ENCODE results near the gene NUDT9.
"Not testable (repeated sequence)": the region's sequence is repeated elsewhere in the genome, so short reads cannot be mapped to it uniquely, and the experiment has no call there.

The NUDT9 gene

DNA sequence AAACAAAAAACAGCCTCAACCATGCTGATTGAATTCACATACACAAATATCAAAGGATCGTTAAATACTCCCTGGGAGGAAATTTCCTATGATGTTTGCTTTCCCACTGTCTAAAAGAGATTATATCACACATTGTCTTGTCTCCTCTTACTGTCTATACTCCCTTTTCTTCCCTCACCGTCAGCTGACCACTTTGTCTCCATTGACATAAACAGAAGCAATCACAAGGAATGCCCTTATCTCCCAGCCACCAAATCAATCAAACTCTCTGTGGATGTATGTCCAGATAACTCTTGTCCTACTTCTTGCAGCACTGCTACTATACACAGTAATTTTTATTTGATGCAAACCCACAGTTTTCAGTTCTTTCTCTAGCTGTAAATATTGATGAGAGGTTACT, 12.2 kb upstream of the NUDT9 start:
- no peak for DNase-seq

DNA sequence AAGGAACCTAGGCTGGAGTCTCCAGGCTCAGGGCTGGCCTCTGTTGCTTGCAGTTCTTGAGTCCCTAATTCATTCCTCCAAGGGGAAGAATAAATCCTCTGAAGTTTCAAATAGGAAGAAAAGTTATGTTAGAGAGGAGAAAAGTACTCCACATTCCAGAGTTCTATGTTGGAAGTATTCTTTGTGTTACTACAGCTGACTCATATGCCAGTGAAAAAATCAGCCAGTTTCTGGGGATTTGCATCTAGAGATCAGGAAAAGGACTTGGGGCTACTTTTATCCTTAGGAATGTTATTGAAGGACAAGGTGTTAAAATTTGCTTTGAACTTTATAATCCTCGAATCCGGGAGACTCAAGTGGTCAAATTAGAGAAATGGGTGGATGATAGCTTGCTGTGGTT, 11.7 kb upstream of the NUDT9 start:
- no peak for DNase-seq

DNA sequence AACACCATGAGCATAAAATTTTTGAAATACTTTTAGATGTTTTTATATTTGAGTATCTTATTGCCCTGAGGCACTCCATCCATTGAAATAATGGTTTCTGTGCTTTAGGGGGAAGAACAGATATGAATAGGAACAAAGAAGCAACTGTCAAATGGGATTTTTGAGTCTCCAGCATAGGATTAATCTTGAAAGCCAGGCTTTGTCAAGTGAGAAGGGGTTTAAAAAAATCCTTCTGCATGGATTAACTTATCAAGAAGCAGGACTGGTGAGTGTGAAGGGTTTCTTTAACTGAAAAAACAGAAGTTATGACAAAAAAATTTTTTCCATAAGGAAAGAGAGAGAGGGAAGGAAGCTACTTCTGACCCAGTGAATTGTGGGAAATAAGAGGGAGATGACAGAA, 7.6 kb upstream of the NUDT9 start:
- no peak for DNase-seq

DNA sequence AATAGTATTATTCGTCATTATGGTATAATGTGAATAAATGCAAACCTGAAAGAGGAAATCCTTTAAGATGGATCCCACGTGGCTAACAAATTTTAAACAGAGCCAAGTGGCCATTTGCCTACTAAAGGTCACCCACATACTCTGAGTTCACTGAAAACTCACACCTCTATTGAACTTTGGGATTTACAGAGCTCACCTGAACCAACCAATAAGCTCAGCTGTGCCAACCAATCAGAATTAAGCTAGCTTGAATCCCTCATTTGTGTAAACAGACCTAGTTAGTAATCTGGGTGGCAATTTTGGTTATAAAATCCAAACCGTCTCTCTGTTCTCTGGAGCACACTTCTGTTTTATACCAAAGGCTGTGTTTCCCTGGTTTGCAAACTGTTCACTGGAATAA, 5.4 kb upstream of the NUDT9 start:
- DNase-seq, result no peak

DNA sequence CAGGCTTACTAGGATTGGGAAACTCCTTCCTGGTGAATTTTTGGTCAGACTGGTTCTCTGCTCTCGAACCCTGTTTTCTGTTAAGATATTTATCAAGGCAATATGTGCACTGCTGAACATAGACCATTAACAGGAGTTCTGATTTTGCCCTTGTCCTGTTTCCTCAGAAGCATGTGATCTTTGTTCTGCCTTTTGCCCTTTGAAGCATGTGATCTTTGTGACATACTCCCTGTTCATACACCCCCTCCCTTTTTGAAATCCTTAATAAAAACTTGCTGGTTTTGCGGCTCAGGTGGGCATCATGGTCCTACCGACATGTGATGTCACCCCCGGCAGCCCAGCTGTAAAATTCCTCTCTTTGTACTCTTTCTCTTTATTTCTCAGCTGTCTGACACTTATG, 4.0 kb upstream of the NUDT9 start:
- not testable (repeated sequence) for DNase-seq

DNA sequence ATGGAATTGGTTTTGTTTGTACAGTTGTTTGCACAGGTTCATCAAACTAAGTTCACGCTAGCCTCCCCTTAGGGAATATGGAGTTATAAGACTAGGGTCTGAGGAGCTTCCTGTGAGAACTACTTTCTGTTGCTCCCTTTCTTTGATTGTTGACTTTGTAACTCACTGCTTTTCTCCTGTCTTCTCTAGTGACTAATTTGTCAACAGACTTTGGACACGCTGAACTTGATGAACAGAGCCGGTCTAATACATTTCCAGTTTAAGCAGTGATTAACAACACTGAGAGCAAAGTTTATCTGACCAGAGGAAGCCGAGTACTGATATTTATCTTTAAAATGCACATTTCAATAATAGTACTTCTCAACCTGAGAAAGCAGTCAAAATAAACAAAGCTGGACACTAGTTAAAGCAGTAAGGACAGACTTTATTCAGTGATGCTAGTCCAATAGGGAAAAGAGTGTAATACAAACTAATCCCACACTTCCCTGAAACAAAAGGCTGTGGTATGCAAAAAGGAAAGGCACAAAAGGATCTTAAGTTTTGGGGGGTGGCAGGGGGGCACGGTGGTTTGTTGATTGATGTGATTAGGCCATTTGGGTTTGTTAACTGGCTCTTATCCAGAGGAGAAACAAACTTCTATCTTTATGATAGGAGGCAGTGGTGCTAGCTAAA, 2.7 kb upstream of the NUDT9 start:
- DNase-seq, result no peak

DNA sequence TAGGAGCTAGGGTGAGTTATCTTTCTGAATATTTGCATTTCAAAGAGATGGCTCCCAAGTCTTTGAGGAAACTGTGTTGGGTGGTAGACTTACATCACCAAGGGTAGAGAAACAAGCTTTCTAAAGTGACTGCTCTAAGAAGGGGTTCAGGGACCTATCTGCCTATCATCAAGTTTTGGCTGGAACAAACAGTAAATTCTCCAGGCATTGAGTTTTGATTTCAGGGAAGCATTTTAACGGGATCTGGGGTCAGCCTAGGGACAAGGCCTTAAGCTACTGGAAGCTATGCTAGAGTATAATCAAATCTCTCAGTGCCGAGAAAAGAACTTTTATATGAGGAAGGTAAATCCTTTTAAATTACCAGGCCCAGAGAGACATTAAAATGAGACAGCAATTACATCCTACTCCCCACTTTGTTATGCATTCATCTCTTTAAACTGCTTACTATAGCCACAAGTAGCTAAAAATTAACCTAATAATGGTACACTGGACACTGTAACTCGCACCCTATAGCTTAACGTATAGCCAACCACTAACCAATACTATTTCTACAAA, 2.0 kb upstream of the NUDT9 start:
- DNase-seq, result no peak

DNA sequence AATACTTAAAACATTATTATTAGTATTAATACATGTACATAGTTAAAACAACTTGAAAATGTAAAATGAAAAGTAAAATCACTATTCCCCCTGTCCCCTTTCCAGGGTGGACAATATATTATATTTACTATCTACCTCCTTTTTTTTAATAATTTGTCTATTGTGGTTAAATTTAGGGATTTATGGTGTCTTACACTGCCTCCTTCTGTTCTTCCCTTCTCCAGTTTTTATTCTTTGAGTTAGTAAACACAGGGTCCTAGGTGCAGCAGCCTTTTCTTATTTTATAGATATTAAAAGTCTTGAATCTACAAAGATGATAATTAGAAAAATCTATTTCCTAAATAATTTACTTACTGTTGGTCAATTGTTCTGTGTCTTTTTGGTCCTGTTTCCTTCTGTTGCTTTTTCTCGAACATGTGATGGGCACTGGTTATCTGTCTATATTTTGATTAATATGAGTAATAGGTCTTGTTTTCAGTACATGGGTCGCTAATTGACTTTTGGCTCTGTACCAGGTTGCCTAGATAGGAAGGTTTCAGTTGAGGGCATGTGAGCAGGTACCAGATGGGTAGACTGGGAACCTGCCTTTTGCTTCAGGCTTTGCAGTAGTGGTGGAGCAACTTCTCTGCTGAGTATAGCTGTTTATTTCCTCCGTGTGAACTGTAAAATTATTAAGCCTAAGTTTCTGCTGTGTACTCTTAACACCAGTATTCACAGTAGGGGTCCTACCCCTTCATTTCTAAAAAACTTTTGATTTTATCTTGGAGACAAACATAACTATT, 1.1 kb downstream of the NUDT9 start:
- no peak for DNase-seq

DNA sequence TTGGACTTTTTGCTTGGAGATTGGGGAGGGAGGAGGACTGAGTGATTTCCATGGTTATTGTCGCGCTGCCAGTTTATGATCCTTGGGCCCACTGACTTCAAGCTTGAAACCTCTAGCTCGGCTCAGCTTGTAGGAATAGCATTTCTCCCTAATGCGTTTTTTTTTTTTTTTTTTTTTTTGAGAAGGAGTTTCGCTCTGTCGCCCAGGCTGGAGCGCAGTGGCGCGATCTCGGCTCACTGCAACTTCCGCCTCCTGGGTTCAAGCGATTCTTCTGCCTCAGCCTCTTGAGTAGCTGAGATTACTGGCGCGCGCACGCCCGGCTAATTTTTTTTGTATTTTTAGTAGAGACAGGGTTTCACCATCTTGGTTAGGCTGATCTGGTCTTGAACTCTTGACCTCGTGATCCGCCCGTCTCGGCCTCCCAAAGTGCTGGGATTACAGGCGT, 1.7 kb downstream of the NUDT9 start:
- DNase-seq, result not testable (repeated sequence)

DNA sequence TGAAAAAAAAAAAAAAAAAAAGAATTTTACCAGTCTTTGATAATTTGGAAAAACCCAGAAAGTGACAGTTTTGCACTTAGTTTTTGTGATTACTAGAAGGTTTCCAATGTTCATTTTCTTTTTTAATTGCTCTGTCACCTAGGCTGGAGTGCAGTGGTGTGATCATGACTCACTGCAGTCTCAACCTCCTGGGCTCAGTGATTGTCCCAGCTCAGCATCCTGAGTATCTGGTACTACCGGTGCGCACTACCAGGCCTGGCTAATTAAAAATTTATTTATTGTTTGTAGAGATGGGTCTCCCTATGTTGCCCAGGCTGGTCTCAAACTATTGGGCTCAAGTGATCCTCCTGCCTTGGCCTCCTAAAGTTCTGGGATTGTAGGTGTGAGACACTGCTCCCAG, 3.3 kb downstream of the NUDT9 start:
- DNase-seq, result no peak

DNA sequence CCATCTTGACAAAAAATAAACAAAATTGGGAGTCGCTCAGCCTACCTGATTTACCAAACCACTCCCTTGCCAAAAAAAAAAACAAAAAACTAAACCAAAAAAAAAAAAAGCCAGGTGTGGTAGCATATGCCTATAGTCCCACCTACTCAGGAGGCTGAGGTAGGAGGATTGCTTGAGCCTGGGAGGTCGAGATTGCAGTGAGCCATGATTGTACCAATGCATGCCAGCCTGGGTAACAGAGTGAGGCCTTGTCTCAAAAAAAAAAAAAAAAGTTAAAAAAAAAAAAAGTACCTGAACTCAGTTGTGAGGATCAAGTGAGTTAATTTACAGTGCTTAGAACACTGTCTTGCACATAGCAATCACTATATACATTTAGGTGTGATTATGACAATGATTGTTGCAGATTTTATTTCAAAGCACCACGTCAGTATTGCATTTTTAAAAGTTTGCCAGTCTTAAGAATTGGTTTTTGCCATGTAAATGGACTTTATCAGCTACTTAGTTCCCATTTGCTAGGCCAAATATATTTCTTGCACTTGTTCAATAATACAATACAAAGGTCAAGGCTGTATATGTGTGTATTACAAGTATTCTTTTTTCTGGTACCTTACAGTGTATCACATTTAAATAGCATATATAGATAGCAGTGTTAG, 4.6 kb downstream of the NUDT9 start:
- DNase-seq, result no peak

DNA sequence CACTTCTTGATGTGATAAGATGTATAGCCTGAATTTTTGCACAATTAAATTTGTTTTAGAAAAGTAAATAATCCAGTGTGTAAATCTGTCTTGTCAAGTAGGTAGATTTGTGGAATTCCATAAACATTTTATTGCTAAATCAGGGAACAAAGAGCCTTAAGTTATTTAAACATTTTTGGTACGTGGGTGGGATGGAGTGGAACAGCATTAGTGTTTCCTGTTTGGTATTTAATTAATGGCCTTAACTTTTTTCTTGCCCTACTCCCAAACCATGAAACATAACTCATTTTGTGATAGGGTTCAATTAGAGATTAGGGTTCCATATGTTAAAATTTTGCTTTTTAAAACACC, 5.1 kb downstream of the NUDT9 start:
- no peak for DNase-seq

DNA sequence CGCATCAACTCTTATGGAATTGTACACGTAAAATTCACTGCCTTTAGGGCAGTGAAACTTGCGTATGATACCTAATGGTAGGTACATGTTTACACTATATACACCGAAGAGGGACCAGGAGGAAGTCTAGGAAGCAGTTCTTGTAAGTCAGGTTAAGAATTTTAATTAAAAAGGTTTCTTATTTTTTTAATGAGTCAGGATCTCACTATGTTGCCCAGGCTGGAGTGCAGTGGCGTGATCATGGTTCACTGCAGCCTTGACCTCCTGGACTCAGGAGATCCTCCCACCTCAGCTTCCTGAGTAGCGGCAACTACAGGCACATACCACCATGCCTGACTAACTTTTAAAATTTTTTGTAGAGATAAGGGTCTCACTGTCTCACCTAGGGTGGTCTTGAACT, 6.6 kb downstream of the NUDT9 start:
- DNase-seq, result no peak

DNA sequence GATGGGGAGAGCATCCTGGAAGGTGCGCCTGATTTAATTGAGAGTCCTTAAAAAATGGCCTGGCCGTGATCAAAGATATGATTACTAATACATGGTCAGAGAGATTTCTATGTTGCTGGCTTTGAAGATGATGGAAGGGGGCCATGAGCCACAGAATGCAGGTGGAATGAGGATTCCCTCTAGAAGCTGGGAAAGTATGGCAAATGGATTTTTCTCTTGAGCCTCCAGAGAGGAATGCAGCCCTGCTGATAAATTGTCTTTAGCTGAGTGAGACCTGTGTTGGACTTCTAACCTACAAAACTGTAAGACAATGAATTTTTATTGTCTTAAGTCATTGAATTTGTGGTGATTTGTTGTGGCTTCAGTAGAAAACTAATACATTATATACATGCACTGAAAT, 7.7 kb downstream of the NUDT9 start:
- no peak for DNase-seq

DNA sequence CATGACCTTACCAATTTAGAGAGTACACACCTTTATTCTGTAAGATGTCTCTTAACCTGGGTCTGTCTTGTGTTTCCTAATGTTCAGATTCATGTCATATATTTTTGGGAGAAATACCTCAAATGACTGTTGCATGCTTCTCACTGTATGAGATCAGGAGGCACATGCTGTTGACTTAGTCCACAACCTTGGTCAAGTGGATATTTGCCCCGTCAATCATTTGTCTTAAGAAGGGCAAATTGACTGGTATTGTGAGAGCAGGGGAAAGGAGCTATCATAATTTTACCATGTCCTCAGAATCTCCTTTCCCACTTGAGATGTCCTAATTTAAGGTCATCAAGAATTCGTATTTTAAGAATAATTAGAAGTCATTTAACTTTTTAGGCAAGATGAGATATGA, 11.0 kb downstream of the NUDT9 start:
- no peak for DNase-seq

DNA sequence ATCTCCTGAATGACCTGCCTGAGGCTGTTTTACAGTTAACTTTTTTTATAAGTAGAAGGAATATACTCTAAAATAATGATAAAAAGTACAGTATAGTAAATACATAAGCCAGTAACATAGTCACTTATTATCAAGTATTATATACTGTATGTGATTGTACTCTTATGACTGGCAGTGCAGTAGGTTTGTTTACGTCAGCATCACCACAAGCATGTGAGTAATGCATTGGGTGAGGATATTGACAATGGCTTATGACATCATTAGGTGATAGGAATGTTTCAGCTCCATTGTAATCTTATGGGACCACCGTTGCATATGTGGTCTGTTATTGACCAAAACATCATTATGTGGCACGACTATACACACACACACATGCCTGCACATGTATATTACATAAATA, 20.5 kb downstream of the NUDT9 start:
- no peak for DNase-seq

DNA sequence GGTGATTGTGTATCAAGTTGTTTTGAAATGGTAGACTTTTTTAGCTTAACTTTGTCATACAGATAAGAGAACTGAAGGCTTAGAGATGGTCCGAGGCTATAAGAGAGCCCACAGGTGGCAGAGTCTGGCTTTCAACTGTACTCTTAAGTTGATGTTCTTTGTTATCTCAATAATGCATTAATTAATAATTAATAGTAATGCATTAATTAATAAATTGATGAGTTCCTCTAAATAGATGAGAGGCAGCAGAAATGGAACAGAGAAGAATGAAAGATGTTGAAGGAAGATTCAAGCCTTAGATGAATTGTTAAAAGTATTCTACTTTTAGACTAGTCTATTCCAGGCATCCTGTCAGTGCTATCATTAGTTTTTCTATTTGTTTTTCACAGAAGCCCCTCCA, 22.4 kb downstream of the NUDT9 start:
- no peak for DNase-seq

DNA sequence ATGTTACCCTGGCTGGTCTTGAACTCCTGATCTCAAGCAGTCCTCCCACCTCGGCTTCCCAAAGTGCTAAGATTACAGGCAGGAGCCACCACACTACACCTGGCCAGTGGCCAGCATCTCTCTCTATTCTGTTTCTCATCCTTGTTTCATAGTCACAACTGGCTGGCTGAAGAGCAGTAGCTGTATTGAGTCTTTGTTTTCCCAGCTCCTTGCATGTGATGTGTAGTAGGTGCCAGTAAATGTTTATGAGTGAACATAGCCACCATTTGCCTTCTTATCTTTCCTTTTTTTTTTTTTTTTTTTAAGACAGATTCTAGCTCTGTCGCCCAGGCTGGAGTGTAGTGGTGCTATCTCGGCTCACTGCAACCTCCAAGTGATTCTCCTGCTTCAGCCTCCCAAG, 23.6 kb downstream of the NUDT9 start:
- DNase-seq, result no peak

DNA sequence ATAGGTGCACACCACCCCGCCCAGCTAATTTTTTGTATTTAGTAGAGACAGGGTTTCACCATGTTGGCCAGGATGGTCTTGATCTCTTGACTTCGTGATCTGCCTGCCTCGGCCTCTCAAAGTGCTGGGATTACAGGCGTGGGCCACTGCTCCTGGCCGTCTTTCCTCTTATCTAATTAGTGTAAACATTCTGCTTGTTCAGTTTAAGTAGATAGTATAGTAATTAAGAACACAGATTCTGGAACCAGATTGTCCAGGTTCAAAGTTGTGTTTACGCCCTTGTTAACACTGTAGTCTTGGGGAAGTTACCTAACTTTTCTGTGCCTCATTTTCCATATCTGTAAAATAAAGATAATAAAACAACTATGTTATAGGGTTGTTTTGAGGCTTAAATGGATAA, 24.0 kb downstream of the NUDT9 start:
- DNase-seq, result not testable (repeated sequence)

DNA sequence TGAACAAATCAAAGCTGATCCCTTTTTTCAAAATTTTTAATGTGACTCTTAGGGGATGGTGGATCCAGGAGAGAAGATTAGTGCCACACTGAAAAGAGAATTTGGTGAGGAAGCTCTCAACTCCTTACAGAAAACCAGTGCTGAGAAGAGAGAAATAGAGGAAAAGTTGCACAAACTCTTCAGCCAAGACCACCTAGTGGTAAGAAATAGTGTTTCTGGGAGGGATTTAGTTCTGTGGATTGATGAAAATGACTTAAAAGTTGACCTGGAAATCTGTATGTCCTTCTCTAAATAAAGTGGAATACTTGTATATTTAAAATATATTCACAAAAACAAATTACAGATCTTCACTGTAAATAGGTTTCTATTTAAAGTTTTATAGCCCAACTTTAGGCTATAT, 29.2 kb downstream of the NUDT9 start:
- no peak for DNase-seq

DNA sequence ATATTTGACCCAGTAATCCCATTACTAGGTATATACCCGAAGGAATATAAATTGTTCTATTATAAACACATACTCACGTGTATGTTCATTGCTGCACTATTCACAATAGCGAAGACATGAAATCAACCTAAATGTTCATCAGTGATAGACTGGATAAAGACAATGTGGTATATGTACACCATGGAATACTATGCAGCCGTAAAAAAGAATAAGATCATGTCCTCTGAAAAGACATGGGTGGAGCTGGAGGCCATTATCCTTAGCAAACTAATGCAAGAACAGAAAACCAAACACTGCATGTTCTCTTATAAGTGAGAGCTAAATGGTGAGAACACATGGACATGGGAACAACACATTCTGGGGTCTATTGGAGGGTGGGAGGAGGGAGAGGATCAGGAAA, 36.5 kb downstream of the NUDT9 start:
- DNase-seq, result no peak

DNA sequence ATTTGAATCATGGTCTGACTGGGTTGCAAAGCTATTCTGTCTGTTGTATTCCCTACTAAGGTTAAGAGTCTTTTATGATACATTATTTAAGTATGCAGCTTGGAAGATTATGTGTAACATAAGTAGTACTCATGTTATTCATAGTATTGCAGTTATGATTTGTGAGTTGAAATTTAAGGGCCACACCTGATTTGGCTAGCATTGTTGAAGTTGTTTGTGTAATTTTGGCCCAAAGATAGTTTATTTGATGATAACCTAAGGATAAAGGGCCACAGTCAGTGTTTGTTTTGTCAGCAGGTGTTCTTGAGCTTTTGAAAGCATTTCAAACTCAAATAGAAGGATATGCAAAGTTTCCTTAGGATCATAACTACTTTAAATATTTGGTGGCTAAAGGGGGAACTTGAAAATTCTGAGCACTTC, 38.9 kb downstream of the NUDT9 start:
- DNase-seq, result no peak

DNA sequence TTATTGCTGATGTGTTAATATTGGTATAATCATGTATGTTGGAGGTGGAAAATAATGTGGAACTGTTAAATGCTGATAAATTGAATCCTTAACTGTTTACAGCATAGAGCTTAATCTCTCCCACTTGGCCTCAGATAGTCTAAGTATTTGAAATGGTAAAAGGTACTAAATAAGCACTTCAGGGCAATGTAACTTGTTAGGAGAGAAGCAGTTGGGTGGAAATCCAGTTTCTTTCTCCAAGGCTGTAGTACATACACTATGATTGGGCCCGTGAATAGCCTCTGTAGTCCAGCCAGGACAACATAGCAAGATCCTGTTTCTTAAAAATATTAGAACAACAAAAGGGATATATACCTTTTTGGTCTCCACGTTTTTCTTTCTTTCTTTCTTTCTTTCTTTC, 39.7 kb downstream of the NUDT9 start:
- no peak for DNase-seq

DNA sequence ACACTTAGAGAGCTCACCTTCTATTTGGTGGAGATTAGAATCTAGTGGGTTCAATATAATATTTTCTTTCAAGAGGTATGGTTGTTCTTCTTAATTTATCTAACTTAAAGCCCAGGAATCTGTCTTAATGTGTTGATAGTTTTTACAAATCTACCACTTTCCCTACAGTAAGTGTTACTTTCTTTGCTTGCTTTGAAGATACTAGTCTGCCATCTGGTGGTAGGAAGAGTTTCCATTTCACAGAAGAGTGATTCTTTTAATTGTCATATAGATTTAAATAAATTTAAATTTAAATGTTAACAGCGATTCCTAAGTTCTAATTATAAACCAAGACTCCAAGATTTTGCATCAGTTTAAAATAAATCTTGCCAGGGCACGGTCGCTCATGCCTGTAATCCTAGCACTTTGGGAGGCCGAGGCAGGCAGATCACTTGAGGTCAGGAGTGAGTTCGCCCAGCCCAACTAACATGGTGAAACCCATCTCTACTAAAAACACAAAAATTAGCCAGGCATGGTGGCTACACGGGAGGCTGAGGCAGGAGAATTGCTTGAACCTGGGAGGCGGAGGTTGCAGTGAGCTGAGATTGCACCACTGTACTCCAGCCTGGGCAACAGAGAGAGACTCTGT, 43.5 kb downstream of the NUDT9 start:
- no peak for DNase-seq
